ENCODE measurements around the gene RAB2B.

Gene RAB2B

DNA sequence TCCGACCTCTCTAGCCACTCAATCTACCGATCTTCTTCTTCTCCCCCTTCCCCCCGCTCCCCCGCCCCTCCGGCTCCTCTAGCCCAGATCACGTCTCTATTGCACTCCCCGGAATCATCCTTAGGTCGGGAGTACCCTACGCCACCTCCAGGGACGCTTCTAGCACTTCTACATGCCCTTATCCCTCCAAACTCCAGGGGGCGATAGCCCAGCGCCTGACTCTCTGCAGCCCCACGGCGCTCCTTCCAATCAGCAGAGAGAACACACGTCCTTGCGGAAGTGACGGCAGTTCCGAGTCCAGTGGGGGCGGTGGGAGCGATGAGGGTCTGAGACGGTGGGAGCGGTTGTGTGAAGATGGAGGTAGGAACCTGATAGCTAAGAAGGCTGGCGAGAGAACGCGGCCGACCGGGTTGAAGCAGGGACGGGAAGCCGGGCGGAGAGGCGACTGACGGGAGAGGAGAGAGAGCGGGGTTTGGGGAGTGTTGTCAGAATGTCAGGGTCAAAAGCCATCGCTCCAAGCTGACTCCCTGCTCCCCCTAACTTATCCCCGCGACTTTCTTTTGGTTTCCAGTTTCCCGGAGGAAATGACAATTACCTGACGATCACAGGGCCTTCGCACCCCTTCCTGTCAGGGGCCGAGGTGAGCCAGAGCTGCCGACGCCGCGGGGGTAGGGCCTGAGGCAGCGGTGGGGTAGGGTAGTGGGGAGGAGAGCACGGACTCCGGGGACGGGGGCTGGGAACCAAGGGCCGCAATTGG lies at the start of gene RAB2B, which contains the start of gene TOX4:
Gene RAB2B (minus strand): TSS at position 35 of the 757 bp plus-strand sequence. CDS start 87 bp downstream, outside the sequence.
Gene TOX4 (plus strand): TSS at position 271 of the 757 bp plus-strand sequence. CDS start 84 bp downstream, at position 355.
- FAIRE-seq (peak; percentile 99), DNase-seq (ENCODE audit: extremely low spot score, insufficient read length, low read depth) (peak; percentile 80)

DNA sequence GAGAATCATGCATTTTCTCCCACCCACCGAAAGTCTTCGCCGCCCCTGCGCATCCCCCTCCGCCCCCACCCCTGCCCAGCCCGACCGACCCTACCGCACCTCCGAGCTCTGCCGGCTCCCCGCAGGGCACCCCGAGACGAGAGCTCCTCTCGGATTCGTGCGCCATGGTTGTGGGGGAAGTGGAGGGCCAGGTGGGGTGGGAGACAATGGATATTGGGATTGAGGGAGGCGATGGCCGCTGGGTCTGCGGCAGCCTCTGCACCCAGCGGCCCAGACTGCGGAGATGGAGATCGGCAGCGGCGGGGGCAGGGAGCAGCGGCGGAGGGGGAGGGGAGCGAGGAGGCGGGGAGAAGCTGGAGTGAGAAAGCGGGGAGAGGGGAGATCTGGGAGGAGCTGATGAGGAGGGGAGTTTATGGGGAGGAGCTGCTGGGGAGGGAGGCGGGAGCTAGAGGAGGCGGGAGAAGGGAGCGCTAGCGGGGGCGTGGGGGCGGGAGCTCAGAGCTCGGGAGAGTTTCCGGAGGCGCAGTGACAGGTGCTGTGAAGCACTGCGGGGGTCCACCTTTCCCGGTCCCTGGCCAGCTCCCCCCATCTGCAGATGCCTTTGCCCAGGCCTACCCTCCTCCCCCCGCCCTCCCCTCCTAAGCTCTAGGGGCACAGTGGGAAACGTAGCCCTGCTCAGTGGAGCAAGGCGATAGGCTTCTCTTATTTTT lies 49.4 kb upstream of the RAB2B start, which contains the start of gene SALL2:
Gene SALL2 (minus strand): TSS at position 385 of the 710 bp plus-strand sequence. CDS start 219 bp downstream, at position 166.
- DNase-seq (ENCODE audit: extremely low spot score, insufficient read length, low read depth), result no peak
- peak; percentile 48 for FAIRE-seq

- DNase-seq (ENCODE audit: extremely low spot score, insufficient read length, low read depth), result no peak
- no peak for FAIRE-seq
Observed at GRCh38 chr14:21525571-21525961, 48.8 kb upstream of the RAB2B start.

GRCh38 chr14:21524575-21525490 lies 48.1 kb upstream of the RAB2B start:
- no peak for DNase-seq (ENCODE audit: extremely low spot score, insufficient read length, low read depth)
- FAIRE-seq, result no peak

DNA sequence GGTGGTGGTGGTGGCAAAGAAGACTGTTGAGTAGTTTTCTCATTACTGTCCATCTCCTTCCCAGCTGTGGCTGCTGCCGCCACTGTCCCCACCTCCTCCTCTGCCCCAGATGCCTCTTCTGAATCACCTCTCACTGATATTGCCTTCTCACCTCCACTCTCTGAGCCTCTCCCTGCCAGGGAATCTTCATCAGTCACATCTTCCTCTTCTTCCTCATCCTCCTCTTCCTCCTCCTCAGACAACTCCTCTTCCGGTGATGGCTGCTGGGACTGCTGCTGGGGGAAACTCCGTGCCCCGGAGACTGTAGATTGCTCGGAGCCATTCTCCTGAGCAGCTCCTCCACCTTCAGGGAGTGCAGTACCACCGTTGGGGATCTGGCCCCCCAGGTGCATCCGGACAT lies 46.4 kb upstream of the RAB2B start:
- no peak for DNase-seq (ENCODE audit: extremely low spot score, insufficient read length, low read depth)
- FAIRE-seq, result no peak

GRCh38 chr14:21521501-21521900 lies 44.7 kb upstream of the RAB2B start:
- DNase-seq (ENCODE audit: extremely low spot score, insufficient read length, low read depth) (no peak), FAIRE-seq (no peak)

DNA sequence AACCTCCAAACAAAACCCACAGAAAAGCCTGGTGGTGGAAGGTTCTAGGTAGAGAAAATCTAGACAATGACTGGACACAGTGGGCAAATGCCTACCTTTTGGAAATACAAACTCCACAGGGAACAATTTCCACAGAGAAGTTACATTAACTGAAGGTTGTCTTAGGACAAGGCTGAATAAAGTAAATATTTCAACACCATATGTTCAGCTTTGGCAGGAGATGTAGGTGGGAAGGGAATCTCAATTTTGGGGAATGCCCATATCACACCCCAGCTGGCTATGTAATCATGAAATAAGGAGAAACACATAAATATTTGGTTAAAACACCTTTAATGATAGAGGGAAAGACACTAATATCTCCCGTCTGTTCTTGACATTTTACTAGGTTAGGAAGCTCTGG lies 44.0 kb upstream of the RAB2B start:
- FAIRE-seq, result no peak

GRCh38 chr14:21518725-21519124 lies 42.0 kb upstream of the RAB2B start:
- FAIRE-seq, result no peak
- DNase-seq (ENCODE audit: extremely low spot score, insufficient read length, low read depth), result no peak

More for the DNA sequence above, 44.0 kb upstream of the RAB2B start:
- no peak for DNase-seq (ENCODE audit: extremely low spot score, insufficient read length, low read depth)

DNA sequence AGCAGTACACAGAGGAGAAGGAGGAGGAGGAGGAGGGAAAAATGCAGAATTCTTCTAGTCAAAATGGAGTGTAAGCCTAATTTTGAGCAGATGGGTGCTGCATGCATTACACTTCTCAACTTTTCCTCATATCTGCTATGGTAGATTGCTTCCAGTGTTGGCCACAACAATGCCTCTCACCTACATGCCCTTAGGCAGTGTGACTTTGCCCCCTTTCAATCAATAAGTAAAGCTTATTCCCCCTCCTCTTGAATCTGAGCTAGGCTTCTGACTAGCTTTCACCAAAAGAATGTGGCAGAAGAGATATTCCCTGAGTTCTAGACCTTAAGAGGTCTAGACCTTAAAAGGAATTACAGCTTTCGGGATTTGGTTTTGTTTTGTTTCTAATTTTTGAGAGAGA lies 37.6 kb upstream of the RAB2B start:
- DNase-seq (ENCODE audit: extremely low spot score, insufficient read length, low read depth), result no peak
- FAIRE-seq, result no peak

DNA sequence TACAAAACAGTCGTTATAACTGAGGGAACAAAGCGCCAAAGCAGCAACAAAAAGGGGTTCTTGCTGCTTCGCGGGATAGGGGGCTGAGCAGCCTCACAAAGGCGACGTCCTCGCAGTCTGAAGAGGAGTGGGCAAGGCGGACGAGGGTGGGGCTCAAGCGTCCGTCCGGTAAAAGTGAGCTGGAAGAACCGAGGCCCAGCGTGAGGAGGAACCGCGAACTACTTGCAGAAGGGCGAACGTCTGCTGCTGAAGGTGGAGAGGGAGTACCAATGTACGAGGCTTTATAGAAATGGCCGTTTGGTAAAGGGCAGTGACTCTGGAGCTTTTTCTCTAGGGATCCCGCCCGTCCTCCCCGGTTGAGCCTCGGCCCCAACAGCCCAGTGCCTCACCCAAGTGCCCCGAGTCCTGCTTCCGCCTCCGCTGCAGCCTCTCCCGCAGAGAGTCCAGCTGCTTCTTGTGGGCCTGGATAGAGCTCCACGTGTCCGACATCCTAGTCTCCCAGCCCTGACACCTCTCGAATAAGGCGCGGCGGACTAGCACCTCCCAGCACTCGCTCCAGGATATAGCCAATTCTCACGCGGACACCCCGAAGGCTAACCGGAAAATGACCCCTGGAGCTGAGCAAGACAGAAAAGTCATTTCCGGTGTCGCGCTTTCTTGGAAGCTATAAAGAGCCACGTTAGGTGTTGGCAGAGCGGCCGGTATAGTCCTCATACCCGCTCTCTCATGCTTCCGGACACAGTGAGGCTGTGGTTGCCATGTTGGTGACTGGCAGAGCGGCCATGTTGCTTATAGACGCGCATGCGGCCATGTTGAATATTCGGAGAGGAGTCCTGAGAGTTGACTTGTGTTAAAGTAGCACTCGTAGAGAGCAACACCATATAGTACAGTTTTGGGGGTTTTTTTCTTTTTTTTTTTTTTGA lies 34.2 kb upstream of the RAB2B start, which contains the start of gene METTL3:
Gene METTL3 (minus strand): TSS at position 606 of the 923 bp plus-strand sequence. CDS start 117 bp downstream, at position 489.
- FAIRE-seq, result peak; percentile 94
- peak; percentile 84 for DNase-seq (ENCODE audit: extremely low spot score, insufficient read length, low read depth)

- no peak for FAIRE-seq
- DNase-seq (ENCODE audit: extremely low spot score, insufficient read length, low read depth), result no peak
Observed at GRCh38 chr14:21509432-21510143, 32.8 kb upstream of the RAB2B start.

GRCh38 chr14:21506557-21506956 lies 29.8 kb upstream of the RAB2B start:
- DNase-seq (ENCODE audit: extremely low spot score, insufficient read length, low read depth) (no peak), FAIRE-seq (no peak)

DNA sequence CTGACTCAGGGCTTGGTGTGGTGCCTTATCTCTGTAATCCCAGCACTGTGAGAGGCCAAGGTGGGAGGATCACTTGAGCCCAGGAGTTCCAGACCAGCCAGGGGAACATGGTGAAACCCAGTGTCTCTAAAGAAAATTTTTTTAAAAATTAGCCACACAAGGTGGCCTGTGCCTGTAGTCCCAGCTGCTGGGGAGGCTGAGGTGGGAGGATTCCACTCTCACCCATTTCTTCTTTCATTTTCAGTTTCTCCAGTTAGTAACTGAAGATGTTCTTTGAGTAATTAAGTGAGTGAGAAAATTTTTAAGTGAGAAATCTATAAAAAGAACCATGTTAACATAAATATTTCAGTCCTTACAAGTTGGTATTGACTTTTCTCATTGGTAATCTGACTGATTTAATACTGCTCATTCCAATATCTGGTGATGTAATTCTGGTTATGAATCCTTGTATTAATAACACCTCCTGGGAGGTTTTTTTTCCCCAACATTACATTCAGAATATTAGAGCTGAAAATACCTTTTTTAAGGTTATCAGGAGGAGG lies 28.3 kb upstream of the RAB2B start:
- peak; percentile 84 for FAIRE-seq
- no peak for DNase-seq (ENCODE audit: extremely low spot score, insufficient read length, low read depth)

DNA sequence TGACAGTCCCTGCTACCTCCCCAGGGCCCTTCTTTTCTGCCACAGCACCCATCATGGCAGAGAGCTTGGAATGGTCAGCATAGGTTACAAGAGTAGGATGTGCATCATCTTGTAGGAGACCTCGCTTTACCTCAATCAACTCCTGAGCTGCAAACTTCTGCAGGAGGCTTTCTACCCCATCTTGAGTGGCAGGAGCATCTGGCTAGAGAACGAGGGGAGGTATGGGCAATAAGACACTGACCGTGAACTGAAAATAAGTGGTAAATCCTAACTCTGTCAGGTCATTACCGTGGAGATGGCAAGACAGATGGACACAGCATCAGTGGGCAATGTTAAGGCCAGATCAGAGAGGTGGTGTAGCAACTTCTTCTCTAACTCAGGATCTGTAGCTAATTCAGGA lies 26.6 kb upstream of the RAB2B start:
- FAIRE-seq (no peak), DNase-seq (ENCODE audit: extremely low spot score, insufficient read length, low read depth) (no peak)

- DNase-seq (ENCODE audit: extremely low spot score, insufficient read length, low read depth) (no peak), FAIRE-seq (no peak)
Observed at GRCh38 chr14:21501568-21501967, 24.8 kb upstream of the RAB2B start.

DNA sequence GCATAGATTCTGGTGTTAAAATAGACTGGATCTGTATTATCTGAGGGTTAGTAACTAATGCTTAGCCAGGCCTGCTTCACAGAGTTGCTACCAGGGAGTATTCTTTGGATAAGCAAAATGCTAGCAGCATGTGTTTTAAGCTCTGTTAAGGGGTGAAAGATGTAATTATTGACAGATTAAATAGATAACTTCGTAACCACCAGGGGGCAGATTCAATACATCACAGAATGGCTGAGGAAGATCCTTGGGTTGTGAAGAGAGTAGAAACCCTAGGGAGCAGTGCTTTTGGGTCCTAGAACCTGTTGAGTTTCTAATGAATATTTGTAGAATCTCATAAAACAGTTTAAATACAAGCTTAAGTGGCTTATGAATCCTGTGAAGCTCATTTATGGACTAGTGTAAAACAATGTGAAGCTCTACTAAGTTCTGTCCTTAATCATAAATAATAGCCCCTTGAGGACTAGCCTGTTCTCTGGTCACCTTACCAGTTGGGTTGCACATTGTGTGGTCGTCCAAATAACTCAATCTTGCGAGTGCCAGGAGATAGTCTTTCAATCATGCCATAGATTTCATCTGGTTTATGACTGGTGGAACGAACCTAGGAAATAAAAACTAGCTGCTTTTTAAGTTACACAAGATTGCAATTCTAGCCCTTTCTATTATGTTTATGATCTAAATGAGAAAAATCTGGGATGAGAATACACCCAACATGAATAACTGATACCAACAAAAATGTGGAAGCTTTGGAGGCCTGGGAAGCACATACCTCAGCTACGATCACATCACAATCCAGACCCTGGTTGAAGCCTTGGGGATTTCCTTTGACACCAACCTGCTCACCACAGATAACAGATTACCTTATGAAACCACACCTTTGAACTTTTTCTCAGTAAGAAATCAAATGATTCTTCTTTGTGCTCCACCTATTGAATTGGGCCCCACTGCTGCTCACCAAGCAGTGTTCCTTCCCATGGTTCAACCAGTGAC lies 22.1 kb upstream of the RAB2B start:
- DNase-seq (ENCODE audit: extremely low spot score, insufficient read length, low read depth), result no peak
- peak; percentile 80 for FAIRE-seq

DNA sequence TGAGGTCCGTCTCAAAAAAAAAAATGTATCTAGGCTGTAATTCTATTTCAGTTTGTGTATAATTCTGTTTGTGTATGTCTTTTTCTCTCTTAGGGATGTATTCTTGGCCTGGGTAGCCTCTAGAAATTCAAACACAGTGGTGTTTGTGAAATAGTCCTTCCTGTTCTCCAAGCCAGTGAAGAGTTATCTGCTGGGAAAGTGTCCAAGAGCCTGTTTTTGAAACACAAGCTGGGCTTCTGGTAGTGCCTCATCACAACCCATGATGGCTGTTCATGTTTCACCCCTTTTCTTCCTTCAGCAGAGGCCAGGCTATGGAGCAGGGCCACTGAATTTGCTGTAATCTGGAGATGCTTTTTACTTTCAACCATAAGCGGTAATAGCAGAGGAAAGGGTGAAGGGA lies 19.7 kb upstream of the RAB2B start:
- FAIRE-seq, result no peak

More for the DNA sequence above, 19.7 kb upstream of the RAB2B start:
- DNase-seq (ENCODE audit: extremely low spot score, insufficient read length, low read depth), result no peak
